Measurements from ENCODE around the gene HELZ. TPM values are rescaled to one million over a fixed set of nuclear protein-coding genes. Genes with fewer than 3 reads are reported as not detected.
A peak's percentile ranks its signal among the peaks of the same experiment; 100 is the strongest.

The HELZ gene
- total RNA-seq, 1 experiment from 2014 or later = 31.3 TPM

GRCh38 chr17:67138392-67138791, 106.6 kb downstream of the HELZ start:
- Histone ChIP-seq H3K4me1 (ENCODE audit: insufficient read depth, low read length) (peaks cover 20% of the 10 kb centered on the region), H3K4me3 (ENCODE audit: low read length) (no peak overlapping the region), H3K79me2 (ENCODE audit: low read length) (no peaks in the 10 kb centered on the region), H3K36me3 (ENCODE audit: low read depth, low read length) (peaks cover 42% of the 10 kb centered on the region), H3K27me3 (ENCODE audit: low read length) (no peaks in the 10 kb centered on the region), H4K20me1 (ENCODE audit: low read length) (no peaks in the 10 kb centered on the region), H3K9ac (ENCODE audit: low read length) (no peak overlapping the region), H2AFZ (ENCODE audit: low read length) (no peak overlapping the region), H3K9me3 (ENCODE audit: low read length) (no peaks in the 10 kb centered on the region), H3K4me2 (ENCODE audit: low read length) (no peak overlapping the region), H3K9me2 (replicated peaks; ENCODE audit: low read length) (no peaks in the 10 kb centered on the region), H3F3A (ENCODE audit: low read length, unreplicated experiment) (peaks cover 8% of the 10 kb centered on the region), H3K27ac (ENCODE audit: low read length) (no peak overlapping the region)
- BruUV-seq (replicated peaks) = no TSS peak
- intact Hi-C loops (cut with micrococcal nuclease) = no loop called here
- no peak for ATAC-seq
- POLR2A ChIA-PET (ENCODE audit: unreplicated experiment) = no interaction called here
- CTCF ChIA-PET = no interaction called here
- no peak for DNase-seq
- no peak for TF ChIP-seq CTCF (conservative IDR thresholded peaks at IDR 0.05; ENCODE audit: low read depth, low read length)
- TF ChIP-seq EZH2phosphoT487 (IDR thresholded peaks at IDR 0.05; ENCODE audit: borderline replicate concordance, low read length) = no peak
- no peak for TF ChIP-seq EZH2 (IDR thresholded peaks at IDR 0.05; ENCODE audit: low read length, unreplicated experiment)

- Histone ChIP-seq H3K4me2 (ENCODE audit: low read length) (no peak overlapping the region), H3K36me3 (ENCODE audit: low read depth, low read length) (peaks cover 41% of the 10 kb centered on the region), H3K9me2 (replicated peaks; ENCODE audit: low read length) (no peaks in the 10 kb centered on the region), H2AFZ (ENCODE audit: low read length) (no peak overlapping the region), H3K9me3 (ENCODE audit: low read length) (no peaks in the 10 kb centered on the region), H3K9ac (ENCODE audit: low read length) (no peak overlapping the region), H3K4me3 (ENCODE audit: low read length) (no peak overlapping the region), H3K27me3 (ENCODE audit: low read length) (no peaks in the 10 kb centered on the region), H4K20me1 (ENCODE audit: low read length) (no peaks in the 10 kb centered on the region), H3K79me2 (ENCODE audit: low read length) (no peaks in the 10 kb centered on the region), H3K27ac (ENCODE audit: low read length) (no peak overlapping the region), H3K4me1 (ENCODE audit: insufficient read depth, low read length) (peaks cover 20% of the 10 kb centered on the region), H3F3A (ENCODE audit: low read length, unreplicated experiment) (peaks cover 8% of the 10 kb centered on the region)
- ChIA-PET CTCF (no interaction called here), POLR2A (ENCODE audit: unreplicated experiment) (no interaction called here)
- no peak for ATAC-seq
- no peak for DNase-seq
- TF ChIP-seq EZH2 (IDR thresholded peaks at IDR 0.05; ENCODE audit: low read length, unreplicated experiment) = no peak
- no peak for TF ChIP-seq EZH2phosphoT487 (IDR thresholded peaks at IDR 0.05; ENCODE audit: borderline replicate concordance, low read length)
- TF ChIP-seq CTCF (conservative IDR thresholded peaks at IDR 0.05; ENCODE audit: low read depth, low read length) = no peak
- intact Hi-C loops (cut with micrococcal nuclease) = no loop called here
- no TSS peak for BruUV-seq (replicated peaks)
Measured at GRCh38 chr17:67137860-67138259, 107.1 kb downstream of the HELZ start.

GRCh38 chr17:67137026-67137370, 108.0 kb downstream of the HELZ start:
- ChIA-PET POLR2A (ENCODE audit: unreplicated experiment) (no interaction called here), CTCF (no interaction called here)
- Histone ChIP-seq H3F3A (ENCODE audit: low read length, unreplicated experiment) (peaks cover 8% of the 10 kb centered on the region), H3K27me3 (ENCODE audit: low read length) (no peaks in the 10 kb centered on the region), H3K79me2 (ENCODE audit: low read length) (no peaks in the 10 kb centered on the region), H3K4me1 (ENCODE audit: insufficient read depth, low read length) (peaks cover 20% of the 10 kb centered on the region), H3K4me3 (ENCODE audit: low read length) (no peak overlapping the region), H4K20me1 (ENCODE audit: low read length) (no peaks in the 10 kb centered on the region), H2AFZ (ENCODE audit: low read length) (no peak overlapping the region), H3K9me2 (replicated peaks; ENCODE audit: low read length) (no peaks in the 10 kb centered on the region), H3K9me3 (ENCODE audit: low read length) (no peaks in the 10 kb centered on the region), H3K9ac (ENCODE audit: low read length) (no peak overlapping the region), H3K4me2 (ENCODE audit: low read length) (no peak overlapping the region), H3K27ac (ENCODE audit: low read length) (no peak overlapping the region), H3K36me3 (ENCODE audit: low read depth, low read length) (peaks cover 36% of the 10 kb centered on the region)
- BruUV-seq (replicated peaks) = no TSS peak
- ATAC-seq = no peak
- peak; percentile 29 for DNase-seq
- intact Hi-C loops (cut with micrococcal nuclease) = no loop called here
- TF ChIP-seq CTCF (conservative IDR thresholded peaks at IDR 0.05; ENCODE audit: low read depth, low read length) = no peak
- TF ChIP-seq EZH2phosphoT487 (IDR thresholded peaks at IDR 0.05; ENCODE audit: borderline replicate concordance, low read length) = no peak
- no peak for TF ChIP-seq EZH2 (IDR thresholded peaks at IDR 0.05; ENCODE audit: low read length, unreplicated experiment)

Measured in PC-3 (cell line).